Sigmoid colon (tissue), 4 donors: Measurements from ENCODE around the gene FRG2B.
"Not testable (repeated sequence)": the region's sequence is repeated elsewhere in the genome, so short reads cannot be mapped to it uniquely, and the experiment has no call there.

Experiments
- EP300 ChIP-seq, 4 donors: sonication (generic); formaldehyde crosslinking; IDR thresholded peaks; one replicate each; pipeline ENCODE4 v1.6.1; 2017; ENCODE audit warnings: antibody characterized with exemption in 4 of 4
- POLR2A ChIP-seq, 2 donors: fragments of 450-650 bp; IDR thresholded peaks; one replicate each; pipeline ENCODE4 v1.6.1; 2016; ENCODE audit warnings: antibody characterized with exemption in 2 of 2, mild to moderate bottlenecking in 2 of 2, moderate library complexity in 2 of 2
- POLR2AphosphoS5 ChIP-seq, 4 donors: sonication (generic); formaldehyde crosslinking; IDR thresholded peaks; one replicate each; pipeline ENCODE4 v1.6.1; 2017; ENCODE audit warnings: antibody characterized with exemption in 4 of 4
- TF ChIP-seq, protein P1 (sequence below), 4 experiments: fragments of 450-650 bp in 3 of 4; fragments of 200-600 bp in 1 of 4; IDR thresholded peaks; one replicate each; pipeline ENCODE4 v1.5.1; 2016 to 2019; ENCODE audit warnings: antibody characterized with exemption in 4 of 4, mild to moderate bottlenecking in 3 of 4, moderate library complexity in 2 of 4

DNA sequence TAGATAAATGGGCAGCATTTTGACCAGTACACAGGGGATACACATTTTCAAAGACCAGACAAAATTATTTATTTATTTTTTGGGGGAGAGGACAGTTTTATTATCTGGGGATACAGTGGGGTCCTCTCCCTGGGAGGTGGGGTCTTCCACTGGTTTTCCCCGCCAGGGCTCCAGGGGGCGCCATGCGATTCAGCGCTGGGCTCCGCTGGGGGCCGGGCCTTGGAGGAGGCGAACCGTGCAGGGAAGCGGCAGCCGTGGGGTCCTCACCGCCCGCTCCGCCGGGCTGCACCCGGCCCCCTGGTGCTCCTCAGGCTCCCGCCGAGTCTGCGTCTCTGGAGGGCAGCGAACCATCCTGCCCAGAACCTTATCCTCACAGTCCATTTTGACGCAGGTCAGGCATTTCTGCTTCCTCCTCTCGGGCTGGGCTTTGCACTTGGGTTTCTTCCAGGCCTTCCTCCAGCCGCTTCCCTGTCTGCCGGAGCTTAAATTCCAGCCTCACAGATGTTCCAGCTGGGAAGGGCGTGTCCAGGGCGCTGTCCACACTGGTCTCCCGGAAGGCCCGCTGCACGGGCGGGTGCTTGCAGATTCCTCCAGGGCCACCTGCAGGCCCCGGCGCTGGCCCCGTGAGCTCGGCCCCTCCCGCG, 10.7 kb upstream of the FRG2B start:
- TF ChIP-seq, protein P1, sequence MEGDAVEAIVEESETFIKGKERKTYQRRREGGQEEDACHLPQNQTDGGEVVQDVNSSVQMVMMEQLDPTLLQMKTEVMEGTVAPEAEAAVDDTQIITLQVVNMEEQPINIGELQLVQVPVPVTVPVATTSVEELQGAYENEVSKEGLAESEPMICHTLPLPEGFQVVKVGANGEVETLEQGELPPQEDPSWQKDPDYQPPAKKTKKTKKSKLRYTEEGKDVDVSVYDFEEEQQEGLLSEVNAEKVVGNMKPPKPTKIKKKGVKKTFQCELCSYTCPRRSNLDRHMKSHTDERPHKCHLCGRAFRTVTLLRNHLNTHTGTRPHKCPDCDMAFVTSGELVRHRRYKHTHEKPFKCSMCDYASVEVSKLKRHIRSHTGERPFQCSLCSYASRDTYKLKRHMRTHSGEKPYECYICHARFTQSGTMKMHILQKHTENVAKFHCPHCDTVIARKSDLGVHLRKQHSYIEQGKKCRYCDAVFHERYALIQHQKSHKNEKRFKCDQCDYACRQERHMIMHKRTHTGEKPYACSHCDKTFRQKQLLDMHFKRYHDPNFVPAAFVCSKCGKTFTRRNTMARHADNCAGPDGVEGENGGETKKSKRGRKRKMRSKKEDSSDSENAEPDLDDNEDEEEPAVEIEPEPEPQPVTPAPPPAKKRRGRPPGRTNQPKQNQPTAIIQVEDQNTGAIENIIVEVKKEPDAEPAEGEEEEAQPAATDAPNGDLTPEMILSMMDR (IDR thresholded peaks at IDR 0.05), result not testable (repeated sequence)
- TF ChIP-seq POLR2A, EP300, POLR2AphosphoS5 (IDR thresholded peaks at IDR 0.05): not testable (repeated sequence)
